GM12892 (cell line): ENCODE measurements around the gene TXNL4B.

ENCODE experiments used
- POLR2A ChIP-seq: IDR thresholded peaks from 2 replicates; pipeline ENCODE4 v1.6.1; 2011; ENCODE audit warnings: low read depth, low read length, control low read depth
- TAF1 ChIP-seq: IDR thresholded peaks from 2 replicates; pipeline ENCODE4 v1.6.1; 2011; ENCODE audit warnings: low read depth, mild to moderate bottlenecking, control low read depth, low read length, borderline replicate concordance

- TF ChIP-seq POLR2A: no peak
- no peak for TF ChIP-seq TAF1
These were observed 37.5 kb downstream of the TXNL4B start for GRCh38 chr16:72055911-72056310.
